Spinal cord (tissue), 10 donors: ENCODE data around the gene ANKRD11. TPM values are rescaled to one million over a fixed set of nuclear protein-coding genes. Genes with fewer than 3 reads are reported as not detected.

Experiments
- DNase-seq, 6 donors: peaks; one replicate each; pipeline versions ENCODE4 v3.0.0 to v3.0.0-alpha.2; 2013 to 2015; ENCODE audit warnings: low spot score in 6 of 6, low read depth in 4 of 6
- H3K27ac ChIP-seq: one replicate; pipeline ENCODE4 v1.5.1; 2013; ENCODE audit warnings: low read depth, low read length, control low read depth
- H3K27me3 ChIP-seq: one replicate; pipeline ENCODE4 v1.6.1; 2013; ENCODE audit warnings: low read length; ENCODE audit not compliant: control insufficient read depth, insufficient read depth
- H3K36me3 ChIP-seq: one replicate; pipeline ENCODE4 v1.6.1; 2013; ENCODE audit warnings: low read length; ENCODE audit not compliant: control insufficient read depth, insufficient read depth
- H3K4me1 ChIP-seq: one replicate; pipeline ENCODE4 v1.6.1; 2013; ENCODE audit warnings: low read length; ENCODE audit not compliant: control insufficient read depth, insufficient read depth
- H3K4me3 ChIP-seq: one replicate; pipeline ENCODE4 v1.5.1; 2013; ENCODE audit warnings: low read depth, low read length, control low read depth
- H3K9me3 ChIP-seq: one replicate; pipeline ENCODE4 v1.6.1; 2013; ENCODE audit warnings: low read length; ENCODE audit not compliant: control insufficient read depth, insufficient read depth
- WGBS: methylation state at CpG from one replicate; pipeline ENCODE4 v1.1.5; 2013; ENCODE audit warnings: missing lambda C conversion rate; ENCODE audit not compliant: insufficient coverage; 5-methylcytosine and 5-hydroxymethylcytosine counted together
- polyA plus RNA-seq, 2 donors: library from polyadenylated mRNA; unstranded; fragments of 120-200 nt; gene quantifications; one replicate each; pipeline ENCODE4 v1.2.1, GENCODE V29; 2013; ENCODE audit not compliant: insufficient read length in 2 of 2
- total RNA-seq, 2 donors: library from RNA; depleted of rRNA in 1 of 2; stranded (reverse); fragments of 120-200 nt in 1 of 2; fragments of >200 nt in 1 of 2; gene quantifications; one replicate each; pipeline versions ENCODE4 v1.2.3 to v1.2.4, GENCODE V29; 2013 to 2014
- donor health status: healthy.

ANKRD11 gene
- total and polyA plus RNA-seq, 4 donors: 38.2 to 104 (median 73.5) TPM

GRCh38 chr16:89495121-89495520, 4.8 kb upstream of the ANKRD11 start:
- no peak overlapping the region for H3K4me3 ChIP-seq
- no peak for DNase-seq
- no peaks in the 10 kb centered on the region for H3K27me3 ChIP-seq
- H3K27ac ChIP-seq: no peak overlapping the region
- 86% methylated on average over 3 of the region's 3 CpGs for WGBS
- peaks cover 18% of the 10 kb centered on the region for H3K4me1 ChIP-seq
- H3K36me3 ChIP-seq: peaks cover 13% of the 10 kb centered on the region
- no peaks in the 10 kb centered on the region for H3K9me3 ChIP-seq

DNA sequence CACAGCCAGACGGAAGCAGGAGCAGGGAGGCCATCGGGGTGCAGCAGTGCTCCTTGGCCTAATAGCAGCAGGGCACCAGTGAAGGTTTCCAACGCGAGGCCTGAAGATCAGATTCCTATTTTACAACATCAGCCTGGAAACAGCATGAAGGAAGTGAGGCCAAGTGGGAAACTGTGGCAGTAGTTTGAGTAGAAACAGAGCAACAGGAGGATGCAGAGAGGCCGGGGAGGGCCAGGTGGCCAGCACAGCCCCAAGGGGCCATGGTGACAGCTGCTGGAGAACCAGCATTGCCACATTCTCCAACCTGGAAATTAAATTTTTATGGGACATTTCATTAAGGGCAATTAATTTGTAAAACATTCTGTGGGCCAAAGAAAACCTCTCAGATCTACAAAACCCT, 3.4 kb upstream of the ANKRD11 start:
- 90% methylated on average over 1 of the region's 5 CpGs for WGBS
- Histone ChIP-seq H3K27ac (no peak overlapping the region), H3K4me1 (peaks cover 22% of the 10 kb centered on the region), H3K36me3 (peaks cover 13% of the 10 kb centered on the region), H3K4me3 (no peak overlapping the region), H3K27me3 (no peaks in the 10 kb centered on the region), H3K9me3 (no peaks in the 10 kb centered on the region)
- DNase-seq: no peak

- Histone ChIP-seq H3K27ac (no peak overlapping the region), H3K36me3 (peaks cover 13% of the 10 kb centered on the region), H3K4me1 (peaks cover 33% of the 10 kb centered on the region), H3K4me3 (peak overlapping the region; percentile 52), H3K27me3 (no peaks in the 10 kb centered on the region), H3K9me3 (no peaks in the 10 kb centered on the region)
- WGBS: 84% methylated on average over 12 of the region's 24 CpGs
- DNase-seq: no peak
Measured at GRCh38 chr16:89491974-89492687, 1.8 kb upstream of the ANKRD11 start.

- under 1% methylated on average over 13 of the region's 22 CpGs for WGBS
- DNase-seq: no peak
- Histone ChIP-seq H3K27me3 (no peaks in the 10 kb centered on the region), H3K4me3 (peak overlapping the region; percentile 52), H3K9me3 (no peaks in the 10 kb centered on the region), H3K36me3 (peaks cover 13% of the 10 kb centered on the region), H3K27ac (peak overlapping the region; percentile 72), H3K4me1 (peaks cover 35% of the 10 kb centered on the region)
Measured at GRCh38 chr16:89491238-89491869, 993 bp upstream of the ANKRD11 start.

DNA sequence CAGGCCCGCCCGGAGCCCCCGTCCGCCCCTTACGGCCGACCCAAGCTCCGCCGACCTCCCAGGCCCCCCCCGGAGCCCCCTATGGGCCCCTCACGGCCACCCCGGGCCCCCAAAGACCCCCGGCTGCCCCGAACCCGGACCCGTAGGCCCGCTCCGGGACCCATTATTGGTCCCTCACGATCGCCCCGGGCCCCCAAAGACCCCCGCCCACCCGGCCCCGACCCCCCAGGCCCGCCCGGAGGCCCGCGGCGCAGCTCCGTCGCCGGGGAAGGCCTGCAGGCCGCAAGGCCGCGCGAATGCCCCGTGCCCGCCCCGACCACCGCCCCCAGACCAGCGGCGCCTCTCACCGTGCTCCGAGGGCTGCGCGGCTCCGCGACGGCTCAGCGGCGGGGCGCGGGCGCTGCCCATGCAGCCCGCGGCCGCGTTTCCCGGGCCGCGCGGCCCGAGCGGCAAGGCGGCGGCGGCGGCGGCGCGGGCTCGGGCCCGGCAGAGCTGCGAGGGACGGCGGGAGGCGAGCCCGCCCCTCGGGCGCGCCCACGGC, 393 bp downstream of the ANKRD11 start:
- H3K27me3 ChIP-seq: no peaks in the 10 kb centered on the region
- H3K4me1 ChIP-seq: peaks cover 44% of the 10 kb centered on the region
- WGBS: under 1% methylated on average over 74 of the region's 81 CpGs
- DNase-seq: no peak
- H3K36me3 ChIP-seq: peaks cover 11% of the 10 kb centered on the region
- no peak overlapping the region for H3K27ac ChIP-seq
- H3K9me3 ChIP-seq: no peaks in the 10 kb centered on the region
- H3K4me3 ChIP-seq: no peak overlapping the region

DNA sequence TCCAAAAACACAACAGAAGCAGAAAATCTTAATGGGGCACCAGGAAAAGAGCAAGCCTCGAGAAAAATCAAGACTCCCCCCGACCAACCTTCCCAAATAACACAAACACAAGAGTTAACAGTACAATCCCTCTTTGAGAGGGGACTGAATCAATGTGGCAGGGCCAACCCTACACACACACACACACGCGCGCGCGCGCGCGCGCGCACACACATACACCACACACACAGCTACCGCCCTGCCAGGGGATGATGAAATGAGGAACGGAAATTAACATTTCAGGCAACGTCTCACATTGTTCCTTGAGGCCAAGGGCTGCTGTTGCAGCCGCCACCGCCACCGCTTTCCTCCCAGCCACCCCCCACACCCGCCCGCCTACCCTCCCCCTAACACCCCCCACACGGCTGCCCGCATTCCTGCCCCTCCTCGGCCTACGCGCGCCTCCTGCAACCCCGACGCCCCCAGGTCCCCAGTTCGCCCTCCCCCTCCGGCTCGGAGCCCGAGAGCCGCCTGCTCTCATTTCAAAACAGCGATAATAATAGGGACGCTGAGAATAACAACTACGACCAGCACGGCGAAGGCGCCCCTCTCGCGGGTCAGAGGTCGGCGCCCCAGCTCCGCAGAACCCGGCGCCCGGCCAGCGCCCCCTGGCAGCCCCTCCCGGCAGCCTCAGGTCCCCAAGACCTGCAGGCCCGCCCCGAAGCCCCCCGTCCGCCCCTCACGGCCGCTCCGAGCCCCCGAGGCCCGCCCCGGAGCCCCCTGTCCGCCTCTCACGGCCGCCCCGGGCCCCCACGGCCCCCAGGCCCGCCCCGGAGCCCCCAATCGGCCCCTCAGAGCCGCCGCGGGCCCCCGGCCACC, 1.1 kb downstream of the ANKRD11 start:
- peak in 4 of 6 donors; percentile 57 to 91 (median 73) for DNase-seq
- Histone ChIP-seq H3K27me3 (no peaks in the 10 kb centered on the region), H3K9me3 (no peaks in the 10 kb centered on the region), H3K27ac (peak overlapping the region; percentile 83), H3K36me3 (peaks cover 8% of the 10 kb centered on the region), H3K4me1 (peaks cover 44% of the 10 kb centered on the region), H3K4me3 (peak overlapping the region; percentile 57)
- 0% methylated on average over 56 of the region's 71 CpGs for WGBS

DNA sequence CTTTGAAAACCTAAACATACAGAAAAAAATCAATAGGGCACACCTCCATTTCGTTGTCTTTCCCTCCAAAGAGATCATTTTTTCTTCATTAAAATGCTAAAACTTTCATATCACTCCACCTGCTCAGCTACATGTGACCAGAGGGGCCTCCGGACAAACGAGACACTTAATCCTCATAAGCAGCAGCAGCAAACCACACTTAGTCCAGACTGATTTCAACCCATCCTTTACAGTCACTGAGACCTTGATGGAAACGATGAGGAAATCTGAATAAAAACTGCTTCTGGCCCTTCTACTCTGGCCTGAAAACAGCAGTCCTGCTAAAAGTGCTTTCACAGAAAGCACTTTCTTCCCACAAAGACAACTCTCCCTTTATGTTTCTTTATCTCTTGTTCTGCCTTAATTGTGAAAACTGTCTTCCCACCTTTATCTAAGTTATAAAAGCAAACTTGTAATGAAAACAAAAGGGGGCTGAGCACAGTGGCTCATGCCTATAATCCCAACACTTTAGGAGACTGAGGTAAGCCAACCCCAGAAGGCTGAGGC, 4.6 kb downstream of the ANKRD11 start:
- DNase-seq: no peak
- Histone ChIP-seq H3K9me3 (no peaks in the 10 kb centered on the region), H3K4me1 (peaks cover 38% of the 10 kb centered on the region), H3K27me3 (no peaks in the 10 kb centered on the region), H3K4me3 (no peak overlapping the region), H3K27ac (no peak overlapping the region), H3K36me3 (no peaks in the 10 kb centered on the region)
- 47% methylated on average over 4 of the region's 4 CpGs for WGBS

DNA sequence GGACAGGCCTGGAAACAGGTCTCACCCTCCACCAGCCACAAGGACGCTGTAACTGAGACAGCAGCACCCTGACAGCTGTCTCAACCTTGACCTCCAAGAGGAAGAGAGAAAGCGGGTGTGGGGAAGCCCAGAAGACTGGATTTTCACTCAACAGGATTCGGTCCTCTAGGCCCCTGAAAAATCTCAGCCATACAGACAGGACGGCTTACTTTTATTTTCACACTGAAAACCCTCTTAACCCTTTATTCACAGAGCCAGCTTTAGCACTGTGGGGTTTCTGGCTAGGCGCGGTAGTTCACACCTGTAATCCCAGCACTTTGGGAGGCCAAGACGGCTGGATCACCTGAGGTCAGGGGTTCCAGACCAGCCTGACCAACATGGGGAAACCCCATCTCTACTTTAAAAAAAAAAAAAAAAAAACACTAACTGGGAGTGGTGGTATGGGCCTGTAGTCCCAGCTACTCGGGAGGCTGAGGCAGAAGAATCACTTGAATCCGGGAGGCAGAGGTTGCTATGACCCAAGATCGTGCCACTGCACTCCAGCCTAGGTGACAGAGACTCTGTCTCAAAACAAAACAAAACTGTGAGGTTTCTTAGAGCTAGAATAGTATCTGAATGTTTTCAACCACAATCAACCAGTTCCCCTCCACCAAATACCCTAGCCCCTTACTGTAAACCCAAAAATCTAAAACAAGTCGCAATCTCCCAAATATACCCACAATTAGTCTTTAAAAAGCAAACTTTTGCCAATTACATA, 5.3 kb downstream of the ANKRD11 start:
- WGBS: 70% methylated on average over 4 of the region's 11 CpGs
- Histone ChIP-seq H3K9me3 (no peaks in the 10 kb centered on the region), H3K36me3 (no peaks in the 10 kb centered on the region), H3K27me3 (no peaks in the 10 kb centered on the region), H3K4me1 (peaks cover 38% of the 10 kb centered on the region), H3K27ac (no peak overlapping the region), H3K4me3 (no peak overlapping the region)
- DNase-seq: no peak

DNA sequence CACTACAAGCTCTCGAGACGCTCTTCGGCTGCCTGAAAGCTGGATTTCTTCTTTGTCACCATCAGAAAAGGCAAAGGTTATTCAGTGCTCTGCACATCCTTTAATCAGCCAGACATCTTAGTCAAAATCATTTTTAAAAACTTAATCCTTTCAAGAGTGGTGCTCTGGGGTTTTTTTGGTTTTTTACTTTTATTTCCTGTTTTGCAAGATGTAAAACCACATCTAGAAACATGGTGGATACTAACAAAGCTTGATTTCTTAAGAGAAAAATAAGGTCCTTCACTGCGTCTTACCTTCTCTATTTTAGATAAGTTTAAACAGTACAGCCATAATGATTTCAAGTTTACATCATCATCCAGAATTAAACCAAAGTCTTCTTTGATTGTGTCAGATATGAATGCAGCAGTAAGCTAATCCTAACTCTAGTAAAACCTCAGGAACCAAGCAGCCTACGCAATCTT, 6.3 kb downstream of the ANKRD11 start:
- H3K27ac ChIP-seq: no peak overlapping the region
- peaks cover 37% of the 10 kb centered on the region for H3K4me1 ChIP-seq
- no peak for DNase-seq
- no peak overlapping the region for H3K4me3 ChIP-seq
- no peaks in the 10 kb centered on the region for H3K9me3 ChIP-seq
- H3K27me3 ChIP-seq: no peaks in the 10 kb centered on the region
- no peaks in the 10 kb centered on the region for H3K36me3 ChIP-seq
- WGBS: 89% methylated on average over 3 of the region's 5 CpGs
